GM12878 (cell line): ENCODE results near the gene SPATA2. TPM values are rescaled to one million over a fixed set of nuclear protein-coding genes. Genes with fewer than 3 reads are reported as not detected.

Experiments used
- ATAC-seq: fragments of 200-7000 bp; cut with Tn5 transposase; 3 replicates; pipeline ENCODE4 v1.9.1; 2020; ENCODE audit warnings: mild to moderate bottlenecking, moderate library complexity
- BruUV-seq: library from RNA; stranded (reverse); fragments of 400-500 nt; replicated peaks from 2 replicates; lab custom pipeline; 2021; lab: Mats Ljungman, UMichigan
- CTCF ChIA-PET: fragments of 300-600 bp; sonication (Branson Sonifier 250); formaldehyde crosslinking; extraction: SDS; loops from one replicate; lab custom pipeline; 2021; ENCODE audit warnings: inconsistent platforms; lab: Yijun Ruan, JAX
- POLR2A ChIA-PET: fragments of 350-600 bp; formaldehyde crosslinking; extraction: SDS; loops from one replicate; lab custom pipeline; 2021; ENCODE audit warnings: inconsistent platforms; lab: Charles Lee
- RAD21 ChIA-PET: fragments of 300-600 bp; sonication (Branson Sonifier 250); formaldehyde crosslinking; loops from one replicate; lab custom pipeline; 2023; ENCODE audit warnings: antibody characterized with exemption; ENCODE audit not compliant: unreplicated experiment; lab: Charles Lee
- SMC1A ChIA-PET: fragments of 300-600 bp; sonication (Branson Sonifier 250); formaldehyde crosslinking; loops from one replicate; lab custom pipeline; 2023; ENCODE audit not compliant: unreplicated experiment, uncharacterized antibody; lab: Charles Lee
- DNase-seq: peaks from one replicate; pipeline ENCODE4 v3.0.0-alpha.2; 2011; ENCODE audit warnings: low read depth, low spot score
- FAIRE-seq: peaks from 3 replicates; lab custom pipeline; 2011; peaks lifted over from hg19 to GRCh38; lab: Jason Lieb, UNC
- H2AFZ ChIP-seq: 2 replicates; pipeline ENCODE4 v1.6.0; 2011; ENCODE audit warnings: low read depth, low read length, control low read depth; ENCODE audit not compliant: control insufficient read depth
- H3K27ac ChIP-seq: 2 replicates; pipeline ENCODE4 v1.5.1; 2011; ENCODE audit warnings: control low read depth; ENCODE audit not compliant: control insufficient read depth, insufficient read depth
- H3K27me3 ChIP-seq, 2 experiments: replicated peaks in 1 of 2; 2 replicates each; pipeline versions ENCODE4 v1.6.0 to v1.6.1; 2011; ENCODE audit warnings: low read length in 1 of 2; ENCODE audit not compliant: control insufficient read depth in 2 of 2, insufficient read depth in 2 of 2
- H3K36me3 ChIP-seq, 2 experiments: 2 replicates each; pipeline ENCODE4 v1.5.1; 2011; ENCODE audit warnings: low read length in 1 of 2; ENCODE audit not compliant: control insufficient read depth in 2 of 2, insufficient read depth in 2 of 2
- H3K4me1 ChIP-seq: 2 replicates; pipeline ENCODE4 v1.6.1; 2011; ENCODE audit warnings: mild to moderate bottlenecking, low read length, moderate library complexity, mixed read lengths; ENCODE audit not compliant: control insufficient read depth, insufficient read depth
- H3K4me2 ChIP-seq: 2 replicates; pipeline ENCODE4 v1.6.0; 2011; ENCODE audit warnings: control low read depth; ENCODE audit not compliant: control insufficient read depth, insufficient read depth
- H3K4me3 ChIP-seq: fragments of 200-600 bp; sonication (generic); 2 replicates; pipeline ENCODE4 v1.5.1; 2016
- H3K79me2 ChIP-seq: 2 replicates; pipeline ENCODE4 v1.6.0; 2011; ENCODE audit warnings: low read length; ENCODE audit not compliant: control insufficient read depth, insufficient read depth
- H3K9ac ChIP-seq: 2 replicates; pipeline ENCODE4 v1.8.0; 2011; ENCODE audit warnings: low read length, control low read depth, mixed read lengths; ENCODE audit not compliant: control insufficient read depth, insufficient read depth
- H3K9me3 ChIP-seq: replicated peaks from 3 replicates; pipeline ENCODE4 v1.5.1; 2011; ENCODE audit warnings: mild to moderate bottlenecking, low read length; ENCODE audit not compliant: control insufficient read depth, insufficient read depth
- H4K20me1 ChIP-seq: 2 replicates; pipeline ENCODE4 v1.6.0; 2011; ENCODE audit not compliant: control insufficient read depth, insufficient read depth
- CHD4 ChIP-seq: fragments of 200-600 bp; sonication (generic); IDR thresholded peaks from 2 replicates; pipeline ENCODE4 v1.6.1; 2016; ENCODE audit warnings: mild to moderate bottlenecking
- ESRRA ChIP-seq: IDR thresholded peaks from 2 replicates; pipeline ENCODE4 v1.6.1; 2012; ENCODE audit warnings: mild to moderate bottlenecking, low read length, improper control_type of control experiment
- PRDM15 ChIP-seq: fragments of 450-650 bp; formaldehyde crosslinking; IDR thresholded peaks from 2 replicates; pipeline ENCODE4 v1.4.0; 2020; ENCODE audit warnings: mild to moderate bottlenecking, moderate library complexity
- SREBF2 ChIP-seq: IDR thresholded peaks from 2 replicates; pipeline ENCODE4 v1.6.1; 2012; ENCODE audit warnings: mild to moderate bottlenecking, low read length
- WGBS: methylation state at CpG from one replicate; pipeline ENCODE4 v1.1.6; 2016; ENCODE audit warnings: low lambda C conversion rate; ENCODE audit not compliant: insufficient replicate concordance, insufficient coverage; ENCODE audit errors: missing lambda C conversion rate; 5-methylcytosine and 5-hydroxymethylcytosine counted together
- in situ Hi-C: fragments of 300-500 bp; cut with MboI; formaldehyde crosslinking; loops from 9 replicates; pipeline ENCODE4 v1.14.3; 2018; ENCODE audit warnings: mixed read lengths
- intact Hi-C: fragments of 100-400 bp; cut with micrococcal nuclease; formaldehyde crosslinking; loops from one replicate; pipeline ENCODE4 v1.14.2; 2022; ENCODE audit not compliant: unreplicated experiment
- polyA plus RNA-seq, 11 experiments: library from polyadenylated mRNA; depleted of rRNA in 4 of 11; unstranded in 6 of 11; stranded (reverse) in 5 of 11; fragments of >200 nt; fragmentation: Nextera tagmentation in 4 of 11; fragmentation: Illumina TruSeq in 1 of 11; extraction: Ambion mirVana in 4 of 11; extraction: Trizol in 1 of 11; gene quantifications; 1 replicate in 1 of 11; 2 replicates in 10 of 11; pipeline versions ENCODE4 v1.2.1 to v1.2.3, GENCODE V29; 2011 to 2016; ENCODE audit warnings: inconsistent platforms in 2 of 11, missing spikeins in 2 of 11, low read depth in 1 of 11
- total RNA-seq, 4 experiments: library from RNA; depleted of rRNA in 3 of 4; stranded (reverse); fragments of >200 nt in 3 of 4; fragmentation: Illumina TruSeq in 1 of 4; extraction: Trizol in 1 of 4; gene quantifications; 2 replicates each; pipeline versions ENCODE4 v1.2.1 to v1.2.3, GENCODE V29; 2013 to 2021
- TF ChIP-seq, protein P1 (sequence below): fragments of 450-650 bp; IDR thresholded peaks from 2 replicates; pipeline ENCODE4 v1.6.1; 2018; ENCODE audit warnings: borderline replicate concordance, mild to moderate bottlenecking; ENCODE audit not compliant: partially characterized antibody

Gene SPATA2
- total and polyA plus RNA-seq, 10 of the 15 experiments (the other 5 are each of a cell fraction or from before 2014, with no cell fraction given), result 0.93 to 11.7 (median 5.6) TPM

- Histone ChIP-seq H3K4me2 (no peak overlapping the region), H3K4me3 (no peak overlapping the region), H3K36me3 (peaks cover 13% of the 10 kb centered on the region in 2 experiments), H3K27me3 (no peaks in the 10 kb centered on the region), H3K27ac (no peak overlapping the region), H4K20me1 (no peaks in the 10 kb centered on the region), H3K4me1 (no peaks in the 10 kb centered on the region), H2AFZ (no peak overlapping the region), H3K79me2 (no peaks in the 10 kb centered on the region), H3K9me3 (no peaks in the 10 kb centered on the region), H3K9ac (no peak overlapping the region)
- no peak for ATAC-seq
- WGBS, result 88% methylated on average over 6 of the region's 6 CpGs
- SMC1A ChIA-PET, result interaction anchor here (0.9 to 1.4 kb wide), 2 partner anchors 14 to 317 kb away, joined by 3 to 4 read pairs; no protein-coding TSS in a partner anchor
- TF ChIP-seq PRDM15 (CRISPR knock-in tag), result no peak
- POLR2A ChIA-PET, result interaction anchor here (0.5 kb wide), 1 partner anchor 148 kb away, joined by 5 read pairs; no protein-coding TSS in a partner anchor
- in situ Hi-C loops (loop anchor here (25.0 kb wide), 1 partner anchor 522 kb away; no protein-coding TSS in a partner anchor), intact Hi-C loops (no loop called here)
- BruUV-seq, result no TSS peak
- no peak for DNase-seq
- no peak for FAIRE-seq
- RAD21 ChIA-PET, result interaction anchor here (1.8 kb wide), 1 partner anchor 13 kb away, joined by 6 read pairs; no protein-coding TSS in a partner anchor
- CTCF ChIA-PET, result no interaction called here
Measured at GRCh38 chr20:49859011-49859410, 56.3 kb downstream of the SPATA2 start.

GRCh38 chr20:49858076-49858585, 57.2 kb downstream of the SPATA2 start:
- no peaks in the 10 kb centered on the region for H3K9me3 ChIP-seq
- no peak overlapping the region for H2AFZ ChIP-seq
- no peaks in the 10 kb centered on the region for H3K79me2 ChIP-seq
- ChIA-PET SMC1A (no interaction called here), RAD21 (no interaction called here), CTCF (interaction anchor here (0.6 to 3.8 kb wide), 5 partner anchors 8 to 1268 kb away, joined by 3 to 16 read pairs (median 4); no protein-coding TSS in a partner anchor), POLR2A (no interaction called here)
- H3K4me3 ChIP-seq, result no peak overlapping the region
- 97% methylated on average over 2 of the region's 2 CpGs for WGBS
- H3K4me1 ChIP-seq, result no peaks in the 10 kb centered on the region
- FAIRE-seq (no peak), DNase-seq (no peak), ATAC-seq (no peak)
- no TSS peak for BruUV-seq
- H3K27ac ChIP-seq, result no peak overlapping the region
- no peak overlapping the region for H3K9ac ChIP-seq
- H4K20me1 ChIP-seq, result no peaks in the 10 kb centered on the region
- intact Hi-C loops (no loop called here), in situ Hi-C loops (loop anchor here (25.0 kb wide), 1 partner anchor 521 kb away; no protein-coding TSS in a partner anchor)
- no peak overlapping the region for H3K4me2 ChIP-seq
- H3K36me3 ChIP-seq, result peaks cover 16 to 17% of the 10 kb centered on the region in 2 experiments
- no peaks in the 10 kb centered on the region for H3K27me3 ChIP-seq
- TF ChIP-seq, protein P1, sequence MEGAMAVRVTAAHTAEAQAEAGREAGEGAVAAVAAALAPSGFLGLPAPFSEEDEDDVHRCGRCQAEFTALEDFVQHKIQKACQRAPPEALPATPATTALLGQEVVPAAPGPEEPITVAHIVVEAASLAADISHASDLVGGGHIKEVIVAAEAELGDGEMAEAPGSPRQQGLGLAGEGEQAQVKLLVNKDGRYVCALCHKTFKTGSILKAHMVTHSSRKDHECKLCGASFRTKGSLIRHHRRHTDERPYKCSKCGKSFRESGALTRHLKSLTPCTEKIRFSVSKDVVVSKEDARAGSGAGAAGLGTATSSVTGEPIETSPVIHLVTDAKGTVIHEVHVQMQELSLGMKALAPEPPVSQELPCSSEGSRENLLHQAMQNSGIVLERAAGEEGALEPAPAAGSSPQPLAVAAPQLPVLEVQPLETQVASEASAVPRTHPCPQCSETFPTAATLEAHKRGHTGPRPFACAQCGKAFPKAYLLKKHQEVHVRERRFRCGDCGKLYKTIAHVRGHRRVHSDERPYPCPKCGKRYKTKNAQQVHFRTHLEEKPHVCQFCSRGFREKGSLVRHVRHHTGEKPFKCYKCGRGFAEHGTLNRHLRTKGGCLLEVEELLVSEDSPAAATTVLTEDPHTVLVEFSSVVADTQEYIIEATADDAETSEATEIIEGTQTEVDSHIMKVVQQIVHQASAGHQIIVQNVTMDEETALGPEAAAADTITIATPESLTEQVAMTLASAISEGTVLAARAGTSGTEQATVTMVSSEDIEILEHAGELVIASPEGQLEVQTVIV, result no peak
- TF ChIP-seq ESRRA, result no peak
- no peak for TF ChIP-seq CHD4
- TF ChIP-seq SREBF2, result no peak
- TF ChIP-seq PRDM15 (CRISPR knock-in tag), result no peak
